H1 (cell line): ENCODE measurements around the gene KANSL3.

Source experiments
- BRCA1 ChIP-seq: IDR thresholded peaks from 2 replicates; pipeline ENCODE4 v1.6.1; 2012; ENCODE audit warnings: low read depth, low read length, improper control_type of control experiment
- CEBPB ChIP-seq: IDR thresholded peaks from 2 replicates; pipeline ENCODE4 v1.6.1; 2012; ENCODE audit warnings: low read depth, low read length
- CTCF ChIP-seq, 3 experiments: IDR thresholded peaks; 1 replicate in 2 of 3; 2 replicates in 1 of 3; pipeline versions ENCODE4 v1.5.1 to v1.6.1; 2011; ENCODE audit warnings: low read length in 3 of 3, mild to moderate bottlenecking in 3 of 3, inconsistent platforms in 2 of 3, low read depth in 1 of 3, moderate library complexity in 1 of 3; ENCODE audit not compliant: insufficient read depth in 1 of 3; ENCODE audit errors: control extremely low read depth in 1 of 3
- EP300 ChIP-seq, 2 experiments: IDR thresholded peaks; 1 replicate in 1 of 2; 2 replicates in 1 of 2; pipeline ENCODE4 v1.6.1; 2011 to 2012; ENCODE audit warnings: low read depth in 2 of 2, low read length in 2 of 2, mild to moderate bottlenecking in 2 of 2, borderline replicate concordance in 1 of 2, inconsistent platforms in 1 of 2, moderate library complexity in 1 of 2
- EZH2 ChIP-seq: fragments of 200-600 bp; sonication (generic); IDR thresholded peaks from 2 replicates; pipeline ENCODE4 v1.7.1; 2012; ENCODE audit warnings: low read depth, mild to moderate bottlenecking, moderate library complexity, low read length, inconsistent platforms; ENCODE audit not compliant: severe bottlenecking
- RNF2 ChIP-seq: fragments of 200-900, 300-1000 bp; sonication (generic); IDR thresholded peaks from 2 replicates; pipeline ENCODE4 v1.7.1; 2016; ENCODE audit warnings: borderline replicate concordance, low read depth, mild to moderate bottlenecking, antibody characterized with exemption, low read length; ENCODE audit not compliant: poor library complexity, severe bottlenecking; ENCODE audit errors: missing control alignments
- USF2 ChIP-seq: IDR thresholded peaks from 2 replicates; pipeline ENCODE4 v1.6.1; 2011; ENCODE audit warnings: low read length, improper control_type of control experiment
- YY1 ChIP-seq: IDR thresholded peaks from 2 replicates; pipeline ENCODE4 v1.6.1; 2011; ENCODE audit warnings: low read depth, mild to moderate bottlenecking, low read length

- TF ChIP-seq EP300 (IDR thresholded peaks at IDR 0.05; ENCODE audit: borderline replicate concordance in 1 of 2, low read depth in 2 of 2, low read length in 2 of 2) (no peak), RNF2 (no peak), CTCF (IDR thresholded peaks at IDR 0.05; ENCODE audit: control extremely low read depth in 1 of 3, insufficient read depth in 1 of 3, low read depth in 1 of 3, low read length in 3 of 3) (no peak), EZH2 (no peak), BRCA1 (no peak), USF2 (no peak), CEBPB (no peak), YY1 (no peak)
These were observed 42.5 kb upstream of the KANSL3 start for GRCh38 chr2:96680561-96681141.
